ENCODE measurements around the gene RBM47.

DNA sequence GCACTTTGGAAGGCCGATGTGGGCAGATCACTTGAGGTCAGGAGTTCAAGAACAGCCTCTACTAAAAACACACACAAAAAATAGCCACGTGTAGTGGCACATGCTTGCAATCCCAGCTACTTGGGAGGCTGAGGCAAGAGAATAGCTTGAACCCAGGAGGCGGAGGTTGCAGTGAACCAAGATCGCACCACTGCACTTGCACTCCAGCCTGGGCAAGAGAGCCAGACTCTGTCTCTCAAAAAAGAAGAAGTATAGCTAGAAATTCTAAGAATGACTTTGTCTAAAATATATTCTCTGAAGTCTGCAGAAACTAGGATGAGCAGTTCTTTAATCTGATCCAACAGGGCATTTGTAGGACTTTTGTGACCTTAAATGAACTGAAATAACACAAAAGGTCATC, 17.4 kb downstream of the RBM47 start:
- TF ChIP-seq CTCF (IDR thresholded peaks at IDR 0.05) (no peak), ZFX (IDR thresholded peaks at IDR 0.05; ENCODE audit: borderline replicate concordance) (no peak)
